Measurements from ENCODE around the gene C10orf71. TPM values are rescaled to one million over a fixed set of nuclear protein-coding genes. Genes with fewer than 3 reads are reported as not detected.

The C10orf71 gene
- total RNA-seq, 1 donor from 2014 or later, result not detected

DNA sequence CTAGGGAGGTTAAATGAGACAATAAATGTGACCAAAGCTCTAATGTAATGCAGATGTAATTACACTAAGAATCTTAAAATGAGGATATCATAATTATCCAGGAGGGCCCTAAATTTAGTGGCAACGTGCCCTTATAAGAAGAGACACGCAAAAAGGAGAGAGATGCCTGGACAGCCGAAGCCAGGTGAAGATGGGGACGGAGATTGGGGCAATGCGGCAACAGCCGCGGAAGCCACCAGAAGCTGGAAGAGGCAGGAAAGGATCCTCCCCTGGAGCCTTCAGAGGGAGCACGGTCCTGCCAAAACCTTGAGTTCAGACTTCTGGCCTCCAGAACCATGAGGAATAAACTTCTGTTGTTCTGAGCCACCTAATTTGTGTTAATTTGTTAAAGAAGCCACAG is 25.3 kb upstream of the C10orf71 start:
- no peak for ATAC-seq
- DNase-seq (ENCODE audit: low spot score), result no peak

DNA sequence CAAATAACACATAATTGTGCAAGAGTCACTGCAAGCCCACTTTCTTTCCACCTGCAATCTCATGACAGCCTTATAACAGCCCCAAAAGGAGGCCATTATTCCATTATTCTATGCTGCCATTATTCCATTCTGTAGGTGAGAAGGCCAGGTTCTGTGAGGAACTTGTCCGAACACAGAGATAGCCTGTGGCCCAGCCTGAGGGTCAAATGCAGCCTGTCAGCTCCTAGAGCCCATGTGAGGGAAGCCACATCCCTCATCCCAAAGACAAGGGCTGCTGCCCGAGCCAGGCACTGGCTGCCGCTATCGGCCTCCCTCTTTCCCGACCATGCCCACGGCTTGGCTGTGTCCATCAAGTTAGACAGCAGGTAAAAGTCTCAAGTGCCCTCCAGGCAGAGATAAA is 24.1 kb upstream of the C10orf71 start:
- no peak for DNase-seq (ENCODE audit: low spot score)
- ATAC-seq, result no peak

DNA sequence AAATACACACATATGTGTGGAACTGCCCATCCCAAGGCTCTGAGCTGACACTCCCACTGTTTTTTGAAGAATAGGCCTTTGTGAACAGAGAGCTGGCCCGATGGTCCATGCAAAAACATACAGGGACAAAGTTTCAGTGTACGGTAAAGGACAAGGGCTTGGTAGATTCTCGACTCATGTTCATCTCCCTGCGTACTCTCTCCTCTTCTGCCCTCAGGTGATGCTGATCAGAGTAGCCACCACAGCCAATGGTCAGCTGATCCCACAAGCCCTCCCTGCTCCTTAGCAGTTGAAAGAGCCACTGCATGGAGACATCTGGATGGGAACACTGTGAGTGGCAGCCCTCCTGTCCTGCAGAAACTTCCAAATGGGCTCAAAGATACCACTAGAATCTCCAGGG is 23.1 kb upstream of the C10orf71 start:
- DNase-seq (ENCODE audit: low spot score), result no peak
- ATAC-seq, result no peak

DNA sequence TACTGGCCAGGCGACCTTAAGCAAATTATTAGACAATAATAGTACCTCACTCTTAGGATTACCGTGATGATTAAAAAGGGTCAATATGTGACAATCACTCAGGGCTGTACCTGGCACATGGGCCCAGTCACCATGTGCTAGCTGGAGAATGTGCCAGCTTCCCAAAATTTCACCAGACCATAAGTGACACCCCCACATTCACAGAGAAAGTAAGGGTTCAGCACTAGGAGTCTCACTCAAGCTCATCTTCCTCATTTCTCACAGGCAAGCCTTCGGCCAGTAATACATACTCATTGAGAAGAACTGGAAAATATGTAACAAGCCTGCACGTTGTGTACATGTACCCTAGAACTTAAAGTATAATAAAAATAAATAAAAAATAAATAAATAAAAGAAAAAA is 22.4 kb upstream of the C10orf71 start:
- DNase-seq (ENCODE audit: low spot score) (no peak), ATAC-seq (no peak)

DNA sequence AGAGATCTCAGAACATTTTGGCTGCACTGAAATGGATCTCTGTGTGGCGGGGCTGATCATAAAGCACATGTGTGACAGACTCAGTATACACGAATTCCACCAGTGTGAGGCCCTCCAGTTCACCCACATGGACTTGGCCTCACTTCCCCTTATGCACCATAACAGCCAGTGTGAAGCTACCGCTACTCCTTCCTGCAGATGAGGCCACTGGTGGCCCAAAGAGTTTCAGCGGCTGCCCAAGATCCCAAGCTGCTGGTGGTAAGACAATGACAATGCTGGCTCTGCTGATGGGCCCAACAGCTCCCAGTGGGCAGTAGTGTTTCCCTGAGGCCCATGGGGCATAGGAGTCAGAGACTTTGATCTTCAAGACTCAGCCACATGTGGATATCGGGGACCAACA is 21.0 kb upstream of the C10orf71 start:
- no peak for DNase-seq (ENCODE audit: low spot score)
- no peak for ATAC-seq

DNA sequence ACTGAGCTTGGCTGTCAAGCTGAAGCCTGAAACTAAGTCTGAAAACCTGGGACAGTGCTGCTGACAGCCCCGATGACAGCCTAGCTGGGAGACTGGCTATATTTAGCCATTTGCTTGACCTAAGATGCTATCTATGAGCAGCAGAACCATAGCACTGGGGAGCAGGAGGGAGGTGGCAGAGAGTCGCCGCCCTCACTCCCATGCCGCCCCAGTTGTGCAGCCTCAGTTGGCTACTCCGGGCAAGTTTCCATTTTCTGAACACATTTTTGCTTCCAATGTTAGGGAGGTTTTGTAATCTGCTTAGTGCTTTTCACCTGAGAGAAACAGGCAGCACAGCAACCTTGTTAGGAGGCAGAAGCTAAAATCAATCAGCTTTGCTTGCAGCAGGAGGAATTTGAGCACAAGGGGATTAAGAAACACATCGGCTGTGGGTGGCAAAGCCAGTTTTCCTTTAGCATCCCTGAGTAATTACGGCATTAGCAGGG is 20.4 kb upstream of the C10orf71 start:
- no peak for DNase-seq (ENCODE audit: low spot score)
- ATAC-seq, result no peak

DNA sequence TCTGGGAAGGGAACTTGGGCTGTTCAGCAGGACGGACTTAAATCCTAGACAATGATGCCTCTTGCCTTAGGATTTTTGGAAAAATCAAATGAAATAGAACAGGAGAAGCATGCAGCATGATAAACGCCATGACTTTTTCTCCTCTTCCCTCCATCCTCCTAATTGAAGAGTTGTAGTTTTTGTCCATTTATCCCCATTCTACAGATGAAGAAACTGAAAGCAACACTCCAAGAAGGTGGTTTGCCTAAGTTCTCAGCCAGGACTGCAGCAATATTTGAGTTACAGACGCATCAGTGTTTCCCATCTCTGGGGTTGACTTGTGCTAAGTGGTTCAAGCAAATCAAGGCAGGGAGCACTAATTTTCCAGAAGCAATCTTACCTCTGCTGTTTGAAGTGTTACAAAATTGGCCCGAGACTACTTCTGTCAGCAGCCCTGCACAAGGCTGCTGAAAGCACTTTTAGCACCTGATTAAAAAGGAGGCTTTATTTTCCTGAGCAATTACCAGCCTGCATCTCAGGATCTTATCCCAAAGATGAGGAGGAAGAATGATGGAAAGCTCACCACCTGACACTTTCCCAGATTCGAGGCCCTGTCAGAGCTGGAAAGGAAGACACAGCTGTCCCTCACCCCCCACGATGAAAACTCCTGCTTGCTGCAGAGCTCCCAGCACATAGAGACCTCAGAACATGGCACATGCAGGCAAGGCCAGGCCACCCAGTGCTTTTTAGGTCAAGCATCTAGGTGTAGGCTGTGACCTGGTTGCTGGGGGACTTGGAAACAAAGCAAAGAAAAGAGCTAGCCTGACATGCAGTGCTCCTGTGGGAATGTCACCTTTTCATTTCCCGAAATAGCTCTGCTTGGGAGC is 19.7 kb upstream of the C10orf71 start:
- ATAC-seq (no peak), DNase-seq (ENCODE audit: low spot score) (no peak)

DNA sequence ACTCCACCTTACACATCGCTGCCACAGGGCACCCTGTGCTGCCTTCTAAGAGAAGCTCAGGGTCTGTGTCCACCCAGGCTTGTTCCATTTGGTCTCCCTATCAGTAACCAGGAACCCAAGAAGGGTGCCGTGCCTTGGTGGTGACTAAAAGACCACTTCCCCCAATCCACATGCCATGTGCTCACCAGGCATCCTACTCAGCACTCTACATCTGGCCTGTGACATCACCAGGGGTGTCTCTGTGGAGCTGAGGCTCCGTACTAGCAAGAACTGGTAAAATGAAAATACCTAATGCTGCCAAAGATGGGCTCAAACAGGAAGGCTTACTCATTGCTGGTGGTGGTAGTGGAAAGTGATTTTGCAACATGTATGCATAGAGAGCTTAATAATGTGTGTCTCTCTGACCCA is 19.0 kb upstream of the C10orf71 start:
- no peak for DNase-seq (ENCODE audit: low spot score)
- ATAC-seq, result no peak

DNA sequence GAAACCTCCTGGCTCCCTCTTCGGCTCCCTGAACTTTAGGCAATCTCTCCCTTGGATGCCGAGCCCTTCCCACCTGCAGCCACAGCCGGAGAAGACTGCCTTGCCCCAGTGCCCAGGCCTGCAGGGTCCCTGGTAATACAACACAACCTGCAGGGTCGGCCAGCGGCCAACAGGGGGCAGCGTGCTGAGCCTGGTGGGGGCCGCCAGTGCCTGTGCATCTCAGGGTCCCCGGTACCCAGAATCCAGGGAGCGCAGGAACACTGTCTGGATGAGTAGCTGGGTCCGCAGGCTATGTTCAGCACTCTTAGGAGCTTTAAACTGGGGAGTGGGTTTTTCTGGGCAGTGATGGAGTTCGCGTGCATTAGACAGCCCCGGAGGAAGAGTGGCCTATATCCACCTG is 17.5 kb upstream of the C10orf71 start:
- no peak for ATAC-seq

DNA sequence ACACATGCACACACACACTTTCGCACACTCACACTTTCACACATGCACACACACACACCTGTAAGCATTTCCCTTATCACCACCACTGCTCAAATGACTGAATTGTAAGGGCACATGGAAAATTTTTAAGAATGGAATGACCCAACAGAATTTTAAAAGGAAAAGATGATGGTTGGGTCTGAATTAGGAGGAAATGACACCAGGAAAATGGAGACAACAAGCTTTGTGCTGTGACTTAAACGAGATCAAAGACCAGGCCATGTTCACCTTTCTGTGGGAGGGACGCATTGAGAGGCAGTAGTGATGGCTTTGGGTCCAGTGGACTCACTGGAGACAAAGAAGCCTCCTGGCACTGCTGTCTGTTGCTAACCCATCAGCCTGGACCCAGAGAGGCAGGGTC is 16.7 kb upstream of the C10orf71 start:
- ATAC-seq (no peak), DNase-seq (ENCODE audit: low spot score) (no peak)

More for the DNA sequence above, 17.5 kb upstream of the C10orf71 start:
- DNase-seq (ENCODE audit: low spot score), result no peak

DNA sequence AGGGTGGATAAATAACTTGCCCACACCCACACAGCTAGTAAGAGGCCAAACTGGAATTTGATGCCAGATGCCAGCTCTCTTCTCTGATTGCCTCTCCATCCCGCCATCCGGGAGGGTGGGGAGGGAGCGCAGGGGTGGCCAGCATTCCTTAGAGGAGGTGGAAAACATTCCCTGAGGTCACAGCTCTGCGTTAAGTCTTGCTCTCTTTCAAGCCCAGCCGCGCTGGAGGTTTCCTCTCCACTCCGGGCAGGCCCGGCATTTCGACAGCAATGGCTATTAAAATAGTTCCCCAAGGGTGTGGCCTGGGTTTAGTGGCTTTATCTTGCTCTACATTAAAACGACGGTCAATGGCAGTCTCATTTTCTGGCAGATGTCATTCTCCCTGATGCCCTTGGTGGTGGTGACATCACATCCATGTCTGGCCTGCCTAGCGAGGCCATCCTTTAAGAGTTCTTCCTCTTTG is 16.1 kb upstream of the C10orf71 start:
- DNase-seq (ENCODE audit: low spot score) (no peak), ATAC-seq (no peak)

DNA sequence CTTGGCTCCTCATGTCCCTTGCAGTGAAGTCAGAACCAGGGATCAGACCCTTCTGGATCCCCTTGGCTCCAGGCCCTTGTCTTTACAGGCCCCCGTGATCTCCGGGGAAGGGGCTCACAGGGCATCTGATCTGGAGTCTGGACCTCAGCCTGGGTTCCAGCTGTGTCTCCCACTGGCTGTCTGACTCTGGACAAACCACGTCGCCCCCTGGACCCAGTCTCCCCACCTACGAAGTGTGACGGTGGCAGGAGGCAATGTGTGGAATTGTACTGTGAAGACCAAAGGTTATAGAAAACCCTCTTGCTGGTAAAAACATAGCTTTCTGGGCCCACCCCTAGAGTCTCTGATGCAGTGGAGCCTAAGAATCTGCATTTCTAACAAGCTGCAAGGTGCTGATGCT is 15.5 kb upstream of the C10orf71 start:
- no peak for ATAC-seq
- no peak for DNase-seq (ENCODE audit: low spot score)

DNA sequence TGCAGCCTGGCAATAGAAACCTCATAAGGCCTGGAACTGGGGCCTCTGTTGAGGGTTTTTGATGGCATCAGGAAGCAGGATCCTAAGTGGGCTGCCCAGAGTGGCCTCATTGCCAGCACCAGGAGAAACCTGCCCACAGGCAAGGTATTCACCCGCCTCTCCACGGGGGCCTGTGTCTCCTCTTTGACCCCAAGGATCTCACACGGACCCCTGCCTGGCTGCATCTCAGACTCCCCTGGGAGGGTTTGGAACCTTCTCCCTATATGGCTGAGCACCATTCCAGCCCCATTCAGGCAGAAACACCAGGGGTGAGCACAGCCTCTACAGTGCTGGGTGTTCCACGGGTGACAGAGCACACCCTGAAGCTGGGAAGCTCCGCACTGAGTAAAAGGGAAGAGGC is 14.6 kb upstream of the C10orf71 start:
- ATAC-seq (no peak), DNase-seq (ENCODE audit: low spot score) (no peak)

DNA sequence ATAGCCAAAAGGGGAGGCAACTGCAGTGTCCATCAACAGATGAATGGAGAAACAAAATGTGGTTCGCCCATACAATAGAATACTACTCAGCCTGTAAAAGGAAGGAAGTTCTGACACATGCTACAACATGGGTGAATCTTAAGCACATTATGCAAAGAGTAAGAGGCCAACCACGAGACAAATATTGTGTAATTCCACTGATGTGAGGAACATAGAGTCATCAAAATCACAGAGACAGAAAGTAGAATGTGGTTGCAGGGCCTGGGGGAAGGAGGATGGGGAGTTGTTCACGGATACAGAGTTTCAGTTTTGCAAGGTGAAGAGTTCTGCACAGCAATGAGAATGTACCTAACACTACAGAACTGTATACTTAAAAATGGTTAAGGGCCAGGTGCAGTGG is 13.7 kb upstream of the C10orf71 start:
- DNase-seq (ENCODE audit: low spot score) (no peak), ATAC-seq (peak; percentile 33)

DNA sequence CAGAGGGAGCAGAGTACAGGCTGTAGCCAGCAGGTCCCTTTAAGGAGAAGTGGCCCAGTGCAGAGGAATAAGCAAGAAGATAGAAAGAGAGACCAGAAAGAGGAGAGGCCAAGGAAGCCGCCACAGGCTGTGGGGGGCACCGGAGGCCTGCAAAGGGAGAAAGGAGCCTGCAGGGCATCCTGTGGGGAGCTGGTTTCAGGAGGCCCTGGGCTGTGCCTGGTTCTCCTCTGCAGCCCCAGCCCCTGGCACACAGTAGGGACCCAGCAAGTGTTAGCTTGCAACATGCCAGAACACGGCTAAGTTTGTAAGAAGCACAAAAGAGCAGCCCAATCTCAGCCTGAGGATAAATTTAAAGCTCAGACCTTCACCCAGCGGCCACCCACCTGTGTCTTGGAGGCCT is 12.3 kb upstream of the C10orf71 start:
- DNase-seq (ENCODE audit: low spot score) (no peak), ATAC-seq (no peak)

DNA sequence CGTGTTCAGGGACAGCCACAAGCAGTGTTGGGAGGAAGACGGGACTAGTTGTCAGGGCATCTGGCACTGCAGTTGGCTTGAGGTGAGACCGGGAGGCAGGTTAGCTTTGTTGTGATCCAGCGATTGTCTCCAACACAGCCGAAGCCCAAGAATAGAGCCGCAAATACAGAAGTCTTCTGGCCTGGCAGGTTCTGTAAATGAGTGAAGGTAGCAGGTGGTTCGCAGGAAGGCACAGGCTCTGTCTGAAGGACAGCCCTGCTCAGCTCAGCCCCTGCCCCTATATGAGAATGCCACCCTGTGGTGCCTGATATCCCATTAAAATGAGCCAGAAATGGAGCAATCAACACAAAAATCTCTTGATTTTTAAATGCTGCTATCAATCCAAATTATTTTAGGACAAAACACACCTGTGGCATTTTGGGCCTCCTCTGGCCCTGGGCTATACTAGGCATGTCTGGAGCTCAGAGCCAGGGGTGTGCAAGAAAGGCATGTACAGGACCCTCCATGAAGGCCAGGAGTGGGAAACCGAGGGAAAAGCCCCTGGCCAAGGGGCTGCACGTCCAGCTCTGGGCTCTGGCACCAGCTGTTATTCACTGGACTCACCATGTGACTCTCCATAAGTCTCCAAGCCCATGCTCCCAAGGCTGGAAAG is 11.2 kb upstream of the C10orf71 start:
- ATAC-seq (no peak), DNase-seq (ENCODE audit: low spot score) (peak; percentile 19)

DNA sequence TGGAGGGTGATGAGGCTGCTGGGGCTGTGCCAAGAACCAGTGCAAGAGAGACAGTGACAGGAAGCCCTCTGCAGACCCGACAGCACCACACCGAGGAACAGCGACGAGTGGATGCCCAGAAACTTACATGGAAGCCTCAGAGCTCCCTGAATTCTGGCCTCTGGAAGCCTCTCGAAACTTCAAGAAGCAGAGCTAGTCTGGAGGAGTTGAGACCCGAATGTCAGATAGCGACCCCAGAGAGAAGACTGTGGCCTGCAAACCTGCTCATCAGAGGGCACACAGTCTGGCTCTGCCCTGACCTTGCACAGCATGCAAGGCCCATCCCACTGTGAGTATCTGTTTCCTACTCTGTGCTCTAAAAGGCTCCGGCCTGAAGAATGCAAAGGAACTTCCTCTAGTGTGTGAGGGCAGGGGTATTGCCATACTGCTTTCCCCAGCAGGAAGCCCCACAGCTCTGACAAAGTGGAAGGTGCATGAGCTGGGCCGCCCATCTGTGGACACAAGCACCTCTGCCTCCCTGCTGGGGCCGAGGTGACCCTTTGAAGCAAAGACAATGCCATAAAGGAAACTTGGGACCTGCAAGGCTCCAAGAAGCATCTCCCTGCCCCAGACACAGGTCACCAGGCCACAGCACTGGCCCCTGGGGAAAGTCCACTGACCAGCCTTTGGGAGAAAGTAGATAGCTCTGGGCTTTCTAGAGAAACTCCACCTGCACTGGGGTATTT is 10.5 kb upstream of the C10orf71 start:
- ATAC-seq, result no peak
- DNase-seq (ENCODE audit: low spot score), result no peak

DNA sequence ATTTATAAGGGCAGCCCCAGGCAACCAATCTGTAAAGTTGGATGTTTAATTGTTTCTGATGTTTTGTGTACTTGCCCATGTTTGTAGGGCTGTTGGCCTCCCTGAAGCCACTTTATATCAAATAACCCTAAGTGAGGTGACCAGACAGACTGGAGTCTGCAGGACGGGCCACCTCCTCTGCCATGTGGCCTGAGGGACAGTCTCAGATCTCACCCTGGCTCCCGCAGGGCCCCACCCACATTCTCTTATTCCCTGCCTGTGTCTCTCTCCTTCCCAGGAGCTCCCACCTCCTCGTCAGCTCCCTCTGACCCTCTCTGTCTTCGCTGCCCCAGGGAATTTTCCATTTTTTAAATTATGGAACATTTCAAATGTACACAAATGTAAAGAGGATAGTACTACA is 9.5 kb upstream of the C10orf71 start:
- DNase-seq (ENCODE audit: low spot score) (no peak), ATAC-seq (no peak)

DNA sequence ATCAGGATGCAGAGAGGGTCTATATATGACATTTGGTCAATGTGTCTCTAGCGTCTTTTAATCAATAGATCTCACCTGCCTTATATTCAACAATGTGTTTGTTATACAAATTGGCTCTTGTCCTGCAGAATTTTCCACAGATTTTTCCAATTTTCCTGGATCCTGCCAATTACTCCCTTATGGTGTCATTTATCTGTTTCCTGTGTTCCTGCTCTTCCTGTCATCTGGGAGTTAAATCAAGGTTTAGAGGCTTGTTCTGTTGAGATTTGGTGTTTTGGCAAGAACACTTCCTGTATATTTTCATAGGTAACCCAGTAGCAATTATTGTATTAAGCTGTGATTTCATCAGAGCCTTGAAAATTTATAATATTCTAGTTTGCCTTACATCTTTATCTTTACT is 8.8 kb upstream of the C10orf71 start:
- no peak for ATAC-seq
- no peak for DNase-seq (ENCODE audit: low spot score)

DNA sequence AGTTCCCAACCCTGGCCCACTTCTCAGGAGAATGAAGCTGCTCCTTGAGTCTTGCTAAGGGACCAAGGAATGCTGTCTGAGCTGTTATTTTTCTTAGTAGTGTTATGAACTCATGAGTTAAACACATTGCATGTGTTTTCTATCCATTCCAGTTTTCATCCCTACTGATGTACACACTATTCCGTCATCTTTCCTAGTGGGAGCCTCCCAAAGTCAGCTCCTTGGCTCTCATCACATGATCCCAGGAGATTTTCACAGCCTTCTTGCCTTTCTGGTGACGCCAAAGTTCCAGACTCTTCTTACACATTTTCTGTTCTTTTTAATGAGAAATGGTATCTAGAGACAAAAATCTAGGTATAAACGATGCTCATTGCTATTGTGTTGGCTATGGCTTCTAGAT is 8.4 kb upstream of the C10orf71 start:
- ATAC-seq, result no peak
- no peak for DNase-seq (ENCODE audit: low spot score)

DNA sequence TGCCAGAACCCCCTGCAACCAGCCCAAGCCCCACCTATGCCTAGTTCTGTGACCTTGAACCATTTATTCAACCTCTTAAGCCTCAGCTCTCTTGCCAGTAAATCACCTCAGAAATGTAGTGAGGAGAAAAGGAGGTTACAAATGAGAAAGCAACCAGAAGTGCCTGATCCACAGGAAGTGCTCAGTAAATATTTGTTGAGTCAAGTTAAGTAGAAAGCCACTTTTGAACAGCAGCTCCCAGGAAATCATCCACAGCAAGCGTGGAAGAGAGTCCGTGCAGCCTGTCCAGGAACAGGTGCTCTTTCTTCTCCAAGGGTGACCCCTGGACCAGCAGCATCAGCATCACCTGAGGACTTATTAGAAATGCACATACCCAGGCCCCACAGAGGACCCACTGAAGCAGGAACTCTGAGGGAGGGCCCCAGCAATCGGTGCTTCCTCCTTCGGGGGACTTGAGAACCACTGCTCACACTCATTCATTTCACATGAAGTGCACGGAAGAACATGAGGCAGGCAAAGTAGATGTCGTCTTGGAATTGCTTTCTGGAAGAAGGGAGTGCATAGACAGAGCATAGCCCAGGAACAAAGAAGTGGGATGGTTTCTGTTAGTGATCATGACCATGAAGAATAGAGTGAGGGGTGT is 6.3 kb upstream of the C10orf71 start:
- DNase-seq (ENCODE audit: low spot score), result no peak
- no peak for ATAC-seq
